A549 (cell line): ENCODE results near the gene TPO.

Source experiments
- CBX2 ChIP-seq: fragments of 200-600 bp; sonication (generic); IDR thresholded peaks from 2 replicates; pipeline ENCODE4 v1.6.1; 2016; ENCODE audit warnings: low read depth, mild to moderate bottlenecking, borderline replicate concordance
- CTCF ChIP-seq: fragments of >200 bp; sonication (Bioruptor Twin); formaldehyde crosslinking; IDR thresholded peaks from 3 replicates; pipeline ENCODE4 v1.5.1; 2016
- MAZ ChIP-seq: fragments of 150-350 bp; IDR thresholded peaks from 2 replicates; pipeline ENCODE4 v1.6.1; 2014; ENCODE audit warnings: antibody characterized with exemption, low read depth, low read length, borderline replicate concordance
- RAD21 ChIP-seq, 2 experiments: fragments of >200 bp in 1 of 2; sonication (Bioruptor Twin) in 1 of 2; formaldehyde crosslinking in 1 of 2; IDR thresholded peaks in 1 of 2; conservative IDR thresholded peaks in 1 of 2; 2 replicates in 1 of 2; 3 replicates in 1 of 2; pipeline ENCODE4 v1.6.1; 2012 to 2018; ENCODE audit warnings: inconsistent platforms in 1 of 2

DNA sequence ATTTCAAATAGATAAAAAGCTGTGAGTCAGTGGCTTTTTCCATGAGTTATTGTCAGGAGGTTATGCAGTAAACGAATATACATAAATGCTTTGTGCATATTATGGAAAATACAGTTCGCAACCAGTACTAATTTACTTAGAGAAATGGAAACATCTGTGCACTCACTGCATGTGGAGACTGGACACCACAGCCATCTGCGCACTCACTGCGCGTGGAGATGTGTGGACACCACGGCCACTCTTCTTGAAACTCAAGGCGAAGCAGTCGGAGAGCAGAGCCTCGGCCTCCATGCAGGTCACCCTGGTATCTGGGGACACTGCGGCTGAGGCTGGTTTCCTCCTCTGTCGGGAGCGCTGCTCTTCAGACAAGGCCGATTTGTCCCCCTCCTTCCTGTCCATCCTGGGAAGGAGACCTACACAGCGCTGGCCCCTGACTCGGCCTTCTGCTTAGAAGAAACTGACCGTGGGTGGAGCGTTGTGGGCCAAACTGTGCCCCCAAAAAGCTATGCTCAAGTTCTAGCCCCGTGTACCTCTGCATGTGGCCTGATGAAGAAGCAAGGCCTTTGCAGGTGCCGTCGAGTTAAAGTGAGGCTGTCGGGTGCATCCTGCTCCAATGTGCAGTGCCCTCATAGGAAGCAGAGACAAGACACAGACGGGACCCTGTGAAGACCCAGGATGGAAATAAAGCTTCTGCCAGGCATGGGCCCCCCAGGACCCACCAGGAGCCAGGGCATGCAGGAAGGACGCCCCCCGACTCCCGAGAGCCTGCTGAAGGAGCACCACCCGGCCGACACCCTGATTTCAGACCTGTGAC, 88.0 kb downstream of the TPO start:
- TF ChIP-seq MAZ (no peak), CBX2 (no peak), CTCF (no peak), RAD21 (conservative IDR thresholded peaks at IDR 0.05 in 1 of 2, IDR thresholded peaks at IDR 0.05 in 1 of 2) (no peak)
